ENCODE measurements around the gene KCNQ5.
"Not testable (repeated sequence)": the region's sequence is repeated elsewhere in the genome, so short reads cannot be mapped to it uniquely, and the experiment has no call there.

The KCNQ5 gene

GRCh38 chr6:72621291-72622093 lies at the start of gene KCNQ5:
TSS of gene KCNQ5 (plus strand) at chr6:72622064.
- no peak for DNase-seq

GRCh38 chr6:72579865-72580264 lies 42.0 kb upstream of the KCNQ5 start:
- DNase-seq = no peak

- peak; percentile 47 for DNase-seq
These were observed 41.5 kb upstream of the KCNQ5 start for GRCh38 chr6:72580281-72580940.

GRCh38 chr6:72580950-72581349 lies 40.9 kb upstream of the KCNQ5 start:
- not testable (repeated sequence) for DNase-seq

- no peak for DNase-seq
These were observed 33.7 kb upstream of the KCNQ5 start for GRCh38 chr6:72588155-72588554.

GRCh38 chr6:72589096-72589495 lies 32.8 kb upstream of the KCNQ5 start:
- no peak for DNase-seq

- no peak for DNase-seq
These were observed 26.1 kb upstream of the KCNQ5 start for GRCh38 chr6:72595812-72596211.

GRCh38 chr6:72616406-72617015 lies 5.4 kb upstream of the KCNQ5 start:
- no peak for DNase-seq

- no peak for DNase-seq
These were observed 4.1 kb upstream of the KCNQ5 start for GRCh38 chr6:72617721-72618120.

- no peak for DNase-seq
These were observed 1.8 kb upstream of the KCNQ5 start for GRCh38 chr6:72619883-72620696.

- DNase-seq = no peak
These were observed 983 bp upstream of the KCNQ5 start for GRCh38 chr6:72620871-72621290.

- no peak for DNase-seq
These were observed 453 bp downstream of the KCNQ5 start for GRCh38 chr6:72622094-72622940.

GRCh38 chr6:72623808-72624207 lies 1.9 kb downstream of the KCNQ5 start:
- no peak for DNase-seq

- no peak for DNase-seq
These were observed 2.8 kb downstream of the KCNQ5 start for GRCh38 chr6:72624557-72625160.

GRCh38 chr6:72626126-72626525 lies 4.3 kb downstream of the KCNQ5 start:
- DNase-seq = no peak

- DNase-seq = no peak
These were observed 5.7 kb downstream of the KCNQ5 start for GRCh38 chr6:72627539-72627938.

- no peak for DNase-seq
These were observed 9.6 kb downstream of the KCNQ5 start for GRCh38 chr6:72631480-72631879.

- no peak for DNase-seq
These were observed 13.8 kb downstream of the KCNQ5 start for GRCh38 chr6:72635636-72636035.

- no peak for DNase-seq
These were observed 14.4 kb downstream of the KCNQ5 start for GRCh38 chr6:72636215-72636614.

GRCh38 chr6:72636786-72637185 lies 14.9 kb downstream of the KCNQ5 start:
- no peak for DNase-seq

GRCh38 chr6:72639920-72640614 lies 18.2 kb downstream of the KCNQ5 start:
- DNase-seq = no peak

Data from NCI-H1436 treated with DMSO at 0.1 percent for 48 hours (cell line).